Right kidney (tissue), 1 donor: ENCODE measurements around the gene TRABD.

ENCODE experiments used
- DNase-seq: peaks from one replicate; pipeline ENCODE4 v3.0.0-alpha.2; 2016

Gene TRABD

GRCh38 chr22:50173983-50174355 lies 11.7 kb upstream of the TRABD start:
- no peak for DNase-seq

GRCh38 chr22:50174382-50175190 lies 11.1 kb upstream of the TRABD start:
- DNase-seq, result no peak

GRCh38 chr22:50175191-50175461 lies 10.6 kb upstream of the TRABD start:
- DNase-seq, result no peak

GRCh38 chr22:50175921-50176849 lies 9.5 kb upstream of the TRABD start:
- no peak for DNase-seq

- no peak for DNase-seq
Measured at GRCh38 chr22:50176850-50177536, 8.7 kb upstream of the TRABD start.

- DNase-seq, result no peak
Measured at GRCh38 chr22:50177537-50178470, 7.9 kb upstream of the TRABD start.

- no peak for DNase-seq
Measured at GRCh38 chr22:50178471-50178864, 7.2 kb upstream of the TRABD start.

- no peak for DNase-seq
Measured at GRCh38 chr22:50178871-50179869, 6.5 kb upstream of the TRABD start.

- DNase-seq, result no peak
Measured at GRCh38 chr22:50179937-50180726, 5.6 kb upstream of the TRABD start.

- no peak for DNase-seq
Measured at GRCh38 chr22:50180727-50181521, 4.8 kb upstream of the TRABD start.

- no peak for DNase-seq
Measured at GRCh38 chr22:50182176-50183081, 3.3 kb upstream of the TRABD start.

- no peak for DNase-seq
Measured at GRCh38 chr22:50183141-50183971, 2.4 kb upstream of the TRABD start.

- peak; percentile 57 for DNase-seq
Measured at GRCh38 chr22:50184004-50184901, 1.5 kb upstream of the TRABD start.

GRCh38 chr22:50184902-50185374 lies 775 bp upstream of the TRABD start:
- DNase-seq, result peak; percentile 49

GRCh38 chr22:50186181-50186714 lies 535 bp downstream of the TRABD start:
- no peak for DNase-seq
